HG03520 (cell line): ENCODE results near the gene PPP6R2.

Experiments used
- ATAC-seq: cut with Tn5 transposase; IDR thresholded peaks from one replicate; pipeline ENCODE4 v1.9.1; 2021; ENCODE audit warnings: mild to moderate bottlenecking, moderate library complexity; ENCODE audit not compliant: unreplicated experiment

Gene PPP6R2

GRCh38 chr22:50482107-50483074, 139.3 kb downstream of the PPP6R2 start:
- ATAC-seq = no peak

GRCh38 chr22:50483106-50483505, 140.0 kb downstream of the PPP6R2 start:
- no peak for ATAC-seq

GRCh38 chr22:50483556-50483955, 140.4 kb downstream of the PPP6R2 start:
- no peak for ATAC-seq

- no peak for ATAC-seq
Measured at GRCh38 chr22:50483977-50484853, 141.1 kb downstream of the PPP6R2 start.

GRCh38 chr22:50485221-50486131, 142.3 kb downstream of the PPP6R2 start:
- ATAC-seq = no peak

- ATAC-seq = no peak
Measured at GRCh38 chr22:50486561-50487289, 143.6 kb downstream of the PPP6R2 start, which contains the start of gene MIOX. MIOX (plus strand) TSS chr22:50486859; CDS start chr22:50486898, 39 bp downstream.

GRCh38 chr22:50487290-50488005, 144.3 kb downstream of the PPP6R2 start:
- no peak for ATAC-seq

- ATAC-seq = no peak
Measured at GRCh38 chr22:50488006-50488677, 145.0 kb downstream of the PPP6R2 start.

GRCh38 chr22:50488886-50489285, 145.8 kb downstream of the PPP6R2 start:
- no peak for ATAC-seq

GRCh38 chr22:50489363-50490243, 146.5 kb downstream of the PPP6R2 start:
- no peak for ATAC-seq

- no peak for ATAC-seq
Measured at GRCh38 chr22:50490531-50491308, 147.6 kb downstream of the PPP6R2 start.
